MM.1S (cell line): ENCODE results near the gene PRUNE2.

Experiments
- DNase-seq: peaks from one replicate; pipeline ENCODE4 v3.0.0-alpha.2; 2015
- H2AFZ ChIP-seq: fragments of 300-600 bp; sonication (generic); 2 replicates; pipeline ENCODE4 v1.6.0; 2016; ENCODE audit warnings: antibody characterized with exemption, low read length
- H3F3A ChIP-seq: fragments of 300-600 bp; sonication (generic); 2 replicates; pipeline ENCODE4 v1.6.1; 2016; ENCODE audit warnings: mild to moderate bottlenecking, antibody characterized with exemption, low read length, moderate library complexity, mixed read lengths; ENCODE audit not compliant: insufficient read depth
- H3K27ac ChIP-seq: fragments of 300-600 bp; sonication (generic); 2 replicates; pipeline ENCODE4 v1.5.1; 2016; ENCODE audit warnings: mild to moderate bottlenecking, low read length
- H3K27me3 ChIP-seq: fragments of 300-600 bp; sonication (generic); replicated peaks from 2 replicates; pipeline ENCODE4 v1.6.0; 2016; ENCODE audit warnings: low read length; ENCODE audit not compliant: insufficient read depth
- H3K36me3 ChIP-seq: fragments of 300-600 bp; sonication (generic); replicated peaks from 2 replicates; pipeline ENCODE4 v1.6.1; 2016; ENCODE audit warnings: mild to moderate bottlenecking, low read length, mixed read lengths; ENCODE audit not compliant: insufficient read depth
- H3K4me1 ChIP-seq: fragments of 300-600 bp; sonication (generic); 2 replicates; pipeline ENCODE4 v1.6.1; 2016; ENCODE audit warnings: low read length, mixed read lengths
- H3K4me2 ChIP-seq: fragments of 300-600 bp; sonication (generic); 2 replicates; pipeline ENCODE4 v1.6.0; 2016; ENCODE audit warnings: low read depth, low read length
- H3K4me3 ChIP-seq: fragments of 300-600 bp; sonication (generic); 2 replicates; pipeline ENCODE4 v1.5.1; 2016; ENCODE audit warnings: low read length, mixed read lengths
- H3K79me2 ChIP-seq: fragments of 300-600 bp; sonication (generic); 2 replicates; pipeline ENCODE4 v1.6.1; 2016; ENCODE audit warnings: mixed run types, low read length, mixed read lengths
- H3K9ac ChIP-seq: fragments of 300-600 bp; sonication (generic); 2 replicates; pipeline ENCODE4 v1.6.1; 2016; ENCODE audit warnings: low read length, mixed read lengths
- H3K9me2 ChIP-seq: fragments of 300-600 bp; sonication (generic); replicated peaks from 2 replicates; pipeline ENCODE4 v1.6.1; 2016; ENCODE audit warnings: mild to moderate bottlenecking, low read length, mixed read lengths; ENCODE audit not compliant: insufficient read depth
- H3K9me3 ChIP-seq: fragments of 300-600 bp; sonication (generic); replicated peaks from 2 replicates; pipeline ENCODE4 v1.6.1; 2016; ENCODE audit warnings: mild to moderate bottlenecking, low read length, mixed read lengths; ENCODE audit not compliant: insufficient read depth
- H4K20me1 ChIP-seq: fragments of 300-600 bp; sonication (generic); 2 replicates; pipeline ENCODE4 v1.6.1; 2016; ENCODE audit warnings: mild to moderate bottlenecking, low read length, moderate library complexity, mixed read lengths; ENCODE audit not compliant: insufficient read depth
- CTCF ChIP-seq: fragments of 300-600 bp; sonication (generic); IDR thresholded peaks from 2 replicates; pipeline ENCODE4 v1.5.1; 2016; ENCODE audit warnings: antibody characterized with exemption, low read length, mixed read lengths
- EZH2 ChIP-seq: fragments of 300-600 bp; sonication (generic); optimal IDR thresholded peaks from 2 replicates; pipeline ENCODE3; 2017; ENCODE audit warnings: low read depth, mild to moderate bottlenecking, antibody characterized with exemption, low read length, mixed read lengths
- EZH2phosphoT487 ChIP-seq: fragments of 300-600 bp; sonication (generic); IDR thresholded peaks from 2 replicates; pipeline ENCODE4 v1.6.1; 2018; ENCODE audit warnings: antibody characterized with exemption, low read length

PRUNE2 gene

GRCh38 chr9:76891874-76892273 lies 14.0 kb downstream of the PRUNE2 start:
- no peak overlapping the region for H3K4me3 ChIP-seq
- no peaks in the 10 kb centered on the region for H4K20me1 ChIP-seq
- no peaks in the 10 kb centered on the region for H3K9me3 ChIP-seq
- H3K27ac ChIP-seq: no peak overlapping the region
- no peaks in the 10 kb centered on the region for H3K27me3 ChIP-seq
- TF ChIP-seq EZH2 (no peak), CTCF (no peak), EZH2phosphoT487 (no peak)
- no peak overlapping the region for H2AFZ ChIP-seq
- H3F3A ChIP-seq: no peaks in the 10 kb centered on the region
- H3K36me3 ChIP-seq: no peaks in the 10 kb centered on the region
- no peak overlapping the region for H3K4me2 ChIP-seq
- no peaks in the 10 kb centered on the region for H3K4me1 ChIP-seq
- H3K79me2 ChIP-seq: no peaks in the 10 kb centered on the region
- no peak for DNase-seq
- H3K9me2 ChIP-seq: no peaks in the 10 kb centered on the region
- H3K9ac ChIP-seq: no peak overlapping the region

GRCh38 chr9:76891279-76891678 lies 14.6 kb downstream of the PRUNE2 start:
- no peak overlapping the region for H3K4me3 ChIP-seq
- no peak overlapping the region for H2AFZ ChIP-seq
- TF ChIP-seq EZH2phosphoT487 (no peak), EZH2 (no peak), CTCF (no peak)
- no peak overlapping the region for H3K27ac ChIP-seq
- no peak overlapping the region for H3K4me2 ChIP-seq
- no peaks in the 10 kb centered on the region for H3F3A ChIP-seq
- H3K4me1 ChIP-seq: no peaks in the 10 kb centered on the region
- H3K36me3 ChIP-seq: no peaks in the 10 kb centered on the region
- H4K20me1 ChIP-seq: no peaks in the 10 kb centered on the region
- DNase-seq: no peak
- no peaks in the 10 kb centered on the region for H3K9me2 ChIP-seq
- H3K27me3 ChIP-seq: no peaks in the 10 kb centered on the region
- H3K9ac ChIP-seq: no peak overlapping the region
- no peaks in the 10 kb centered on the region for H3K9me3 ChIP-seq
- no peaks in the 10 kb centered on the region for H3K79me2 ChIP-seq

- H3K4me2 ChIP-seq: peak overlapping the region; percentile 6; the same call in 1 of the 2 replicates
- no peak for TF ChIP-seq CTCF
- no peak for TF ChIP-seq EZH2
- TF ChIP-seq EZH2phosphoT487: no peak
- no peaks in the 10 kb centered on the region for H3K27me3 ChIP-seq
- H3K9ac ChIP-seq: no peak overlapping the region
- DNase-seq: no peak
- no peaks in the 10 kb centered on the region for H3K9me3 ChIP-seq
- H3K36me3 ChIP-seq: no peaks in the 10 kb centered on the region
- H3K9me2 ChIP-seq: no peaks in the 10 kb centered on the region
- H4K20me1 ChIP-seq: no peaks in the 10 kb centered on the region
- H3K4me1 ChIP-seq: no peaks in the 10 kb centered on the region
- no peak overlapping the region for H3K27ac ChIP-seq
- no peak overlapping the region for H3K4me3 ChIP-seq
- H3K79me2 ChIP-seq: no peaks in the 10 kb centered on the region
- no peaks in the 10 kb centered on the region for H3F3A ChIP-seq
- H2AFZ ChIP-seq: 0 out of 2 replicates have a peak overlapping the region, but pooled peaks have one; percentile 11
Measured at GRCh38 chr9:76887951-76888350, 18.0 kb downstream of the PRUNE2 start.
